LNCaP clone FGC (cell line): ENCODE data around the gene NBL1.

Source experiments
- DNase-seq: peaks from one replicate; pipeline ENCODE4 v3.0.0-alpha.2; 2011; ENCODE audit warnings: low read depth
- H3K4me3 ChIP-seq: 2 replicates; pipeline ENCODE4 v1.5.1; 2011; ENCODE audit warnings: mild to moderate bottlenecking, low read depth, low read length, control low read depth
- TF ChIP-seq, protein P1 (sequence below): IDR thresholded peaks from 2 replicates; pipeline ENCODE4 v1.5.1; 2012; ENCODE audit warnings: mild to moderate bottlenecking; ENCODE audit not compliant: control insufficient read depth, insufficient read depth; ENCODE audit errors: extremely low read depth

Gene NBL1

DNA sequence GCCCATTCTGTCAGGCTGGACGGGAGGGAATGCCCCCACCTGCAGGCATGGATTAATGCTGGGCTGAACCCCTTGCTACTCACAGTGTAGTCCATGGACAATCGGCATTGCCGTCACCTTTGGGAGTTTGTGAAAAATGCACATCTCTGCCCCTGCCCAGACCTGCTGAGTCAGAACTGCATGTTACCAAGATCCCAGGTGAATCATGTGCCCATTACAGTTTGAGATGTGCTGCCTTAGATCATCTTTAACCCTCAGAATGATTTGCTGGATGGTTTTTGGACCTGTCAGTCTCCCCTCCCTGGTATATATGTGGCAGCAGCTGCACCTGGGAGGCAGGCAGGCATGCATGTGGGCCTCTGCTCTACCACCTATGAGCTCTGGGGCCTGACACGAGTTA is 35.6 kb downstream of the NBL1 start:
- no peak overlapping the region for H3K4me3 ChIP-seq
- TF ChIP-seq, protein P1, sequence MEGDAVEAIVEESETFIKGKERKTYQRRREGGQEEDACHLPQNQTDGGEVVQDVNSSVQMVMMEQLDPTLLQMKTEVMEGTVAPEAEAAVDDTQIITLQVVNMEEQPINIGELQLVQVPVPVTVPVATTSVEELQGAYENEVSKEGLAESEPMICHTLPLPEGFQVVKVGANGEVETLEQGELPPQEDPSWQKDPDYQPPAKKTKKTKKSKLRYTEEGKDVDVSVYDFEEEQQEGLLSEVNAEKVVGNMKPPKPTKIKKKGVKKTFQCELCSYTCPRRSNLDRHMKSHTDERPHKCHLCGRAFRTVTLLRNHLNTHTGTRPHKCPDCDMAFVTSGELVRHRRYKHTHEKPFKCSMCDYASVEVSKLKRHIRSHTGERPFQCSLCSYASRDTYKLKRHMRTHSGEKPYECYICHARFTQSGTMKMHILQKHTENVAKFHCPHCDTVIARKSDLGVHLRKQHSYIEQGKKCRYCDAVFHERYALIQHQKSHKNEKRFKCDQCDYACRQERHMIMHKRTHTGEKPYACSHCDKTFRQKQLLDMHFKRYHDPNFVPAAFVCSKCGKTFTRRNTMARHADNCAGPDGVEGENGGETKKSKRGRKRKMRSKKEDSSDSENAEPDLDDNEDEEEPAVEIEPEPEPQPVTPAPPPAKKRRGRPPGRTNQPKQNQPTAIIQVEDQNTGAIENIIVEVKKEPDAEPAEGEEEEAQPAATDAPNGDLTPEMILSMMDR, result no peak
- no peak for DNase-seq

DNA sequence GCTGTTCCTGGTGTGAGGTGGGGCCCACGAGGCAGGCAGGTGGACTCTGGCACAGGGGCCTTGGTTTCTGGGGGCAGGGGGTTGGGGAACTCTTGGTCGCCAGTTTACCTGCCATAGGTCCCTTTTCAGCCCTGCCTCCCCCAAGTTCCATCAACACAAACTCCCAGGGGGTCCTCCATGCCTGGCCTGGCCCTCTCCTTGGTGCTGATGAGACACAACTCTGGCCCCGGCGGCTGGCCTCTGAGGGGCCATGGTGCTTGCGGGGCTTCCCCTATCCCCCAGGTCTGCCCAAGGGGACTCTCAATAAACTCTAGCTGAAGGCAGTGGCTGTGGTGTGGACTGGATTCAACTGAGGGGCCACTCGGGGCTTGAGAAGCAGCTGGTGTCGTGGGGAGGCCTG is 36.5 kb downstream of the NBL1 start:
- TF ChIP-seq, protein P1, result no peak
- no peak overlapping the region for H3K4me3 ChIP-seq

DNA sequence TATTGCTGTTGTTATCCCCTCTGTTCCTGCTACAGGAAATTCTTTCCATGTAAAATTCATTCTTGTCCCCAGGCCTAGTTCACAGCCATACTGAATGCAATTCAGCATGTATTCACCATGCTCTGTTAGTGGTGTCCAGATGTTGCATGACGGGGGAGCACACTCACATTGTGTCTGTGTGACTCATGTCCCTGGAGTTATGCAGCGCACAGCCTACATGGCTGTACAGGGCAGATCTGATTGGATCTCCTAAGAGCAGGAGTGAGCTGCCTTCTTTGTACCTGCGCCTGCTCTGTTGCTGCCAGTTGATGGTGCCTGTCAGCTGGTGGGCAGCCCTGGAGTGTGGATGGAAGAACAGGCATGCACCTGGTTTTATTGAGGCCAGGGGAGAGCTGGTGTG is 38.1 kb downstream of the NBL1 start:
- H3K4me3 ChIP-seq, result no peak overlapping the region
- TF ChIP-seq, protein P1, result no peak
- no peak for DNase-seq

More for the DNA sequence above, 36.5 kb downstream of the NBL1 start:
- DNase-seq, result no peak

DNA sequence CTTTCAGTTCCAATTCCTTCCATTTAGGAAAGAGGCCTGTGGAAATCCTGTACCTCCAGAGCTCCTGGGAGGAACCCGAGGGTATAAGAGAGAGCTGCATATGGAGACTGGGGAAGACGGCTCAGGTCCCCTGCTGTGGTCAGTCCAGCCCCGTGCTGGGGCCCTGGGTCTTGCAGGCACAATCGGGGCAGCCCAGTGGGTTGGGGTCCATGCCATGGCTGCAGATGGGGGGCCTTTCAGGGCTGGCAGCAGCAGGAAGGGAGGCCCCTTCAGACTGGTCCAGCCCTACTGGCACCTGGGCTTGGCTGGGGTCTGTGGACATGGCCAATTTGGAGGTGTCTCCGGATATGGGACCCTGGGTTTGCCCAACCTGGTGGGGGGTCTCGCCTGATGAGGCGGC is 38.8 kb downstream of the NBL1 start:
- no peak overlapping the region for H3K4me3 ChIP-seq
- TF ChIP-seq, protein P1, result no peak
- DNase-seq, result no peak

DNA sequence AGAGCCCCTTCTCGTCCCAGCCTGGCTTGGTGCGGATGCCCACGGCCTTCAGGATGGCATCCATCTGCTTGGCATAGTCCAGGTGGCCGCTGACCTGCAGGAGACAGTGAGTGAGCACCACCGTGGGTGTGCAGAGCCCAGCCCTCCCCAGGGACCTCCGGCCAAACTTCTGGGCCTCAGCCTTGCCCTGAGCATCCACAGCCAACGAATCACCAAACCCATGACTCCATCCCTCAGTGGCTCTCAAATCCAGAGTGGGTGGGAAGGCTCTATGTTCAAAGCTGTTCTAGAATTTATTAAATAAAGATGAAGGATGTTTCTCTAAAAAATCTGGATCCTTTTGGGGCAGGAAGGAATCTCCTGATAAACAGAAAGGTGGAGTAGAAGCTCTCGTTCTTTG is 39.2 kb downstream of the NBL1 start:
- DNase-seq, result no peak
- H3K4me3 ChIP-seq, result no peak overlapping the region
- TF ChIP-seq, protein P1, result no peak

DNA sequence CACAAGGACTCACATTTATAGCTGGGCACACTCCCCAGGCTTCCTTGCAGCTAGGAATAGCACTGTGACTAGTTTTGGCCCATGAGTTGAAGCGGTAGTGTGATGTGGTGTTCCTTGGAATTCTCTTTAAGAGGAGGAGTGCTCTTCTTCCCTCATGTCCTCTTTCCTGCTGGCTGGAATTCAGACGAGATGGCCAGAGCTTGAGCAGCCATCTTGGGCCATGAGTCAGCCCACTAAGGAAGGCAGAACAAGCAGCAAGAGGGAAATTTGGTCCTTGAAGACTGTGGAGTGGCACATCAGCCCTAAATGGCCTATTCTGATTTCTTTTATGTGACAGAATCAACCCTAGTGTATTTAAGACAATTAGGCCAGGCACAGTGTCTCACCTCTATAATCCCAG is 40.6 kb downstream of the NBL1 start:
- no peak overlapping the region for H3K4me3 ChIP-seq
- no peak for DNase-seq
- TF ChIP-seq, protein P1, result no peak

DNA sequence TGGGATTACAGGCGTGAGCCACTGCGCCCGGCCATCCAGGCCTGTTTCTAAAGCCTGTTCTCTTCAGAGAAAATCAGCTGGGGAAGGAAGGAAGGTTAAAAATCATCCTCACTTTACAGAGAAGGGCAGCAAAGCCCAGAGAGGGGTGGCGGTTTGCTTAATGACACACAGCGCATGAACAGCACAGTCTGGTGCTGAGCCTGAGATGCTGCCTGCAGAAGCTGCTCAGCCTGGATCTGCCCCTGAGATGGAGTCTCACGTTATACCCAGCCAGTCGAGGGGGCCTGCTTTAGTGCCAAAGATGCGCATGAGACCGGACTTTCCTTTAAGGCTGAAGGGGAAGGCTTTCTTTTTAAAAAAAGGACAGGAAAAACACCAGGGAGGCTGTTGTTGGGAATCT is 41.9 kb downstream of the NBL1 start:
- no peak for DNase-seq
- no peak overlapping the region for H3K4me3 ChIP-seq
- TF ChIP-seq, protein P1, result no peak
